Neural cell (in vitro differentiated cells): ENCODE data around the gene RELCH. TPM values are rescaled to one million over a fixed set of nuclear protein-coding genes. Genes with fewer than 3 reads are reported as not detected.

ENCODE experiments used
- H2AFZ ChIP-seq: fragments of 200-600, 300-800 bp; sonication (generic), shearing (Covaris generic); 2 replicates; pipeline ENCODE4 v1.6.0; 2014; ENCODE audit warnings: low read depth, mild to moderate bottlenecking, antibody characterized with exemption, low read length, moderate library complexity
- H3F3A ChIP-seq: fragments of 200-600 bp; shearing (Covaris generic); 2 replicates; pipeline ENCODE4 v1.6.1; 2016; ENCODE audit warnings: mild to moderate bottlenecking, moderate library complexity, mixed read lengths, antibody characterized with exemption, low read length; ENCODE audit not compliant: insufficient read depth, poor library complexity, severe bottlenecking
- H3K27ac ChIP-seq: fragments of 200-600, 300-800 bp; sonication (generic), shearing (Covaris generic); 2 replicates; pipeline ENCODE4 v1.5.1; 2014; ENCODE audit warnings: mild to moderate bottlenecking, low read length, moderate library complexity
- H3K27me3 ChIP-seq: fragments of 300-800, 200-600 bp; sonication (generic), shearing (Covaris generic); 2 replicates; pipeline ENCODE4 v1.6.0; 2014; ENCODE audit warnings: mild to moderate bottlenecking, low read depth, low read length, moderate library complexity; ENCODE audit not compliant: insufficient read depth
- H3K36me3 ChIP-seq: fragments of 300-800, 200-600 bp; sonication (generic), shearing (Covaris generic); 2 replicates; pipeline ENCODE4 v1.5.1; 2014; ENCODE audit warnings: mild to moderate bottlenecking, antibody characterized with exemption, low read length, moderate library complexity; ENCODE audit not compliant: insufficient read depth
- H3K4me2 ChIP-seq: fragments of 300-800, 200-600 bp; sonication (generic), shearing (Covaris generic); 2 replicates; pipeline ENCODE4 v1.6.0; 2014; ENCODE audit warnings: mild to moderate bottlenecking, low read length
- H3K4me3 ChIP-seq: fragments of 300-800, 200-600 bp; sonication (generic), shearing (Covaris generic); 2 replicates; pipeline ENCODE4 v1.5.1; 2014; ENCODE audit warnings: mild to moderate bottlenecking, low read length, moderate library complexity
- H3K79me2 ChIP-seq: fragments of 200-600 bp; shearing (Covaris generic); replicated peaks from 2 replicates; pipeline ENCODE4 v1.6.0; 2014; ENCODE audit warnings: mild to moderate bottlenecking, low read length, moderate library complexity; ENCODE audit not compliant: insufficient read depth
- H3K9ac ChIP-seq: fragments of 300-800, 200-600 bp; sonication (generic), shearing (Covaris generic); 2 replicates; pipeline ENCODE4 v1.6.1; 2016; ENCODE audit warnings: mild to moderate bottlenecking, low read length, mixed read lengths
- H3K9me2 ChIP-seq: fragments of 200-600 bp; shearing (Covaris generic); 2 replicates; pipeline ENCODE4 v1.6.1; 2016; ENCODE audit warnings: mild to moderate bottlenecking, low read length, mixed read lengths; ENCODE audit not compliant: insufficient read depth
- H3K9me3 ChIP-seq: fragments of 200-600, 300-800 bp; sonication (generic), shearing (Covaris generic); 2 replicates; pipeline ENCODE4 v1.6.1; 2016; ENCODE audit warnings: mild to moderate bottlenecking, mixed run types, low read length, moderate library complexity, mixed read lengths
- H4K20me1 ChIP-seq: fragments of 200-600 bp; shearing (Covaris generic); 2 replicates; pipeline ENCODE4 v1.6.1; 2016; ENCODE audit warnings: mild to moderate bottlenecking, mixed run types; ENCODE audit not compliant: insufficient read depth
- CTCF ChIP-seq: fragments of 450-650 bp; IDR thresholded peaks from 2 replicates; pipeline ENCODE4 v1.5.1; 2014; ENCODE audit warnings: antibody characterized with exemption, mild to moderate bottlenecking, moderate library complexity; ENCODE audit not compliant: poor library complexity, severe bottlenecking
- EP300 ChIP-seq: fragments of 450-650 bp; conservative IDR thresholded peaks from 2 replicates; pipeline ENCODE4 v1.6.1; 2014; ENCODE audit warnings: antibody characterized with exemption, mild to moderate bottlenecking, moderate library complexity; ENCODE audit not compliant: poor library complexity, severe bottlenecking
- EZH2 ChIP-seq: fragments of 200-600, 300-800 bp; shearing (Covaris generic), sonication (generic); IDR thresholded peaks from 2 replicates; pipeline ENCODE4 v1.6.1; 2014; ENCODE audit warnings: antibody characterized with exemption, low read length, borderline replicate concordance, mild to moderate bottlenecking; ENCODE audit not compliant: insufficient read depth, poor library complexity, severe bottlenecking
- MXI1 ChIP-seq: fragments of 450-650 bp; conservative IDR thresholded peaks from 2 replicates; pipeline ENCODE4 v1.6.1; 2014; ENCODE audit warnings: antibody characterized with exemption, mild to moderate bottlenecking; ENCODE audit not compliant: poor library complexity, severe bottlenecking
- RAD21 ChIP-seq: fragments of 450-650 bp; conservative IDR thresholded peaks from 2 replicates; pipeline ENCODE4 v1.6.1; 2014; ENCODE audit warnings: antibody characterized with exemption, mild to moderate bottlenecking, moderate library complexity
- REST ChIP-seq: IDR thresholded peaks from 2 replicates; pipeline ENCODE4 v1.6.1; 2012; ENCODE audit warnings: borderline replicate concordance
- SMC3 ChIP-seq: fragments of 450-650 bp; conservative IDR thresholded peaks from 2 replicates; pipeline ENCODE4 v1.6.1; 2014; ENCODE audit warnings: antibody characterized with exemption, mild to moderate bottlenecking, moderate library complexity; ENCODE audit not compliant: poor library complexity
- TAF1 ChIP-seq: IDR thresholded peaks from 2 replicates; pipeline ENCODE4 v1.6.1; 2012; ENCODE audit warnings: low read depth
- polyA plus RNA-seq: library from polyadenylated mRNA; depleted of rRNA; stranded (reverse); fragments of >200 nt; gene quantifications from 2 replicates; pipeline ENCODE4 v1.2.3, GENCODE V29; 2014

RELCH gene
- polyA plus RNA-seq, 1 donor from 2014 or later = 80.2 TPM

GRCh38 chr18:62250475-62250874 lies 63.4 kb downstream of the RELCH start:
- Histone ChIP-seq H3K27me3 (no peaks in the 10 kb centered on the region), H3K9me2 (no peaks in the 10 kb centered on the region), H3K36me3 (no peaks in the 10 kb centered on the region), H2AFZ (no peak overlapping the region), H3K9me3 (no peaks in the 10 kb centered on the region), H3K27ac (no peak overlapping the region), H3K4me3 (no peak overlapping the region), H3F3A (no peaks in the 10 kb centered on the region), H3K4me2 (no peak overlapping the region), H3K79me2 (no peaks in the 10 kb centered on the region), H4K20me1 (no peaks in the 10 kb centered on the region), H3K9ac (no peak overlapping the region)
- no peak for TF ChIP-seq TAF1
- TF ChIP-seq RAD21 = no peak
- TF ChIP-seq REST = no peak
- no peak for TF ChIP-seq SMC3
- no peak for TF ChIP-seq EP300
- no peak for TF ChIP-seq CTCF
- TF ChIP-seq MXI1 = no peak

- H3K79me2 ChIP-seq = no peaks in the 10 kb centered on the region
- H3F3A ChIP-seq = no peaks in the 10 kb centered on the region
- no peaks in the 10 kb centered on the region for H3K9me2 ChIP-seq
- no peak overlapping the region for H3K9ac ChIP-seq
- no peak overlapping the region for H3K4me3 ChIP-seq
- no peaks in the 10 kb centered on the region for H3K36me3 ChIP-seq
- H3K9me3 ChIP-seq = no peaks in the 10 kb centered on the region
- no peak for TF ChIP-seq EZH2
- TF ChIP-seq MXI1 = no peak
- no peak for TF ChIP-seq REST
- no peak for TF ChIP-seq RAD21
- no peaks in the 10 kb centered on the region for H3K27me3 ChIP-seq
- H4K20me1 ChIP-seq = no peaks in the 10 kb centered on the region
- H3K4me2 ChIP-seq = no peak overlapping the region
- H3K27ac ChIP-seq = no peak overlapping the region
- H2AFZ ChIP-seq = no peak overlapping the region
These were observed 71.0 kb downstream of the RELCH start for GRCh38 chr18:62258093-62258492.
